GM18502 (cell line): Measurements from ENCODE around the gene CXCL6.

ENCODE experiments used
- ATAC-seq: cut with Tn5 transposase; IDR thresholded peaks from one replicate; pipeline ENCODE4 v1.9.1; 2021; ENCODE audit warnings: mild to moderate bottlenecking; ENCODE audit not compliant: unreplicated experiment, poor library complexity

CXCL6 gene

GRCh38 chr4:73865431-73866096, 29.1 kb downstream of the CXCL6 start:
- no peak for ATAC-seq

GRCh38 chr4:73866246-73866645, 29.8 kb downstream of the CXCL6 start:
- no peak for ATAC-seq

- no peak for ATAC-seq
Measured at GRCh38 chr4:73867783-73868182, 31.3 kb downstream of the CXCL6 start.

- ATAC-seq, result no peak
Measured at GRCh38 chr4:73868206-73869129, 32.0 kb downstream of the CXCL6 start.

GRCh38 chr4:73869130-73870055, 32.9 kb downstream of the CXCL6 start, which contains the start of gene CXCL1:
TSS of gene CXCL1 (plus strand) at chr4:73869393. CDS start at chr4:73869471, 78 bp downstream.
- no peak for ATAC-seq

- no peak for ATAC-seq
Measured at GRCh38 chr4:73870260-73870659, 33.8 kb downstream of the CXCL6 start.

GRCh38 chr4:73870768-73871167, 34.3 kb downstream of the CXCL6 start:
- ATAC-seq, result no peak

GRCh38 chr4:73871511-73872310, 35.2 kb downstream of the CXCL6 start:
- ATAC-seq, result no peak

- ATAC-seq, result no peak
Measured at GRCh38 chr4:73872316-73873108, 36.0 kb downstream of the CXCL6 start.

- ATAC-seq, result no peak
Measured at GRCh38 chr4:73874386-73874785, 37.9 kb downstream of the CXCL6 start.

- no peak for ATAC-seq
Measured at GRCh38 chr4:73875401-73875800, 38.9 kb downstream of the CXCL6 start.

- peak; percentile 62 for ATAC-seq
Measured at GRCh38 chr4:73883306-73883705, 46.8 kb downstream of the CXCL6 start.

GRCh38 chr4:73885574-73886267, 49.2 kb downstream of the CXCL6 start:
- ATAC-seq, result no peak
